GM21390 (cell line): Measurements from ENCODE around the gene TOE1.
"Not testable (repeated sequence)": the region's sequence is repeated elsewhere in the genome, so short reads cannot be mapped to it uniquely, and the experiment has no call there.

Source experiments
- ATAC-seq: cut with Tn5 transposase; IDR thresholded peaks from one replicate; pipeline ENCODE4 v1.9.1; 2021; ENCODE audit not compliant: unreplicated experiment

The TOE1 gene

GRCh38 chr1:45354838-45355237, 14.9 kb downstream of the TOE1 start:
- ATAC-seq = no peak

GRCh38 chr1:45355683-45356082, 15.7 kb downstream of the TOE1 start:
- no peak for ATAC-seq

GRCh38 chr1:45356186-45356585, 16.2 kb downstream of the TOE1 start:
- no peak for ATAC-seq

- ATAC-seq = no peak
Measured at GRCh38 chr1:45359882-45360513, 20.0 kb downstream of the TOE1 start.

- not testable (repeated sequence) for ATAC-seq
Measured at GRCh38 chr1:45360981-45361380, 21.0 kb downstream of the TOE1 start.

GRCh38 chr1:45364294-45364693, 24.3 kb downstream of the TOE1 start:
- no peak for ATAC-seq

- peak; percentile 86 for ATAC-seq
Measured at GRCh38 chr1:45365051-45365450, 25.1 kb downstream of the TOE1 start.

- peak; percentile 83 for ATAC-seq
Measured at GRCh38 chr1:45370575-45370974, 30.6 kb downstream of the TOE1 start.

GRCh38 chr1:45373573-45373972, 33.6 kb downstream of the TOE1 start:
- ATAC-seq = no peak

- ATAC-seq = no peak
Measured at GRCh38 chr1:45375104-45376090, 35.4 kb downstream of the TOE1 start.

- ATAC-seq = no peak
Measured at GRCh38 chr1:45378184-45378583, 38.2 kb downstream of the TOE1 start.

GRCh38 chr1:45379524-45379923, 39.6 kb downstream of the TOE1 start:
- no peak for ATAC-seq

GRCh38 chr1:45380125-45380524, 40.2 kb downstream of the TOE1 start:
- ATAC-seq = no peak

- no peak for ATAC-seq
Measured at GRCh38 chr1:45380730-45381129, 40.8 kb downstream of the TOE1 start.

- ATAC-seq = no peak
Measured at GRCh38 chr1:45381243-45381642, 41.3 kb downstream of the TOE1 start.

GRCh38 chr1:45383191-45383590, 43.2 kb downstream of the TOE1 start:
- no peak for ATAC-seq

GRCh38 chr1:45384213-45384612, 44.2 kb downstream of the TOE1 start:
- not testable (repeated sequence) for ATAC-seq

- ATAC-seq = no peak
Measured at GRCh38 chr1:45385302-45385701, 45.3 kb downstream of the TOE1 start.

GRCh38 chr1:45386219-45386618, 46.2 kb downstream of the TOE1 start:
- no peak for ATAC-seq
